IPS DF 4.7 (cell line): ENCODE results near the gene VPS45.

ENCODE experiments used
- DNase-seq: peaks from one replicate; pipeline ENCODE4 v3.0.0-alpha.2; 2013; ENCODE audit warnings: low spot score; ENCODE audit errors: extremely low read depth

Gene VPS45

DNA sequence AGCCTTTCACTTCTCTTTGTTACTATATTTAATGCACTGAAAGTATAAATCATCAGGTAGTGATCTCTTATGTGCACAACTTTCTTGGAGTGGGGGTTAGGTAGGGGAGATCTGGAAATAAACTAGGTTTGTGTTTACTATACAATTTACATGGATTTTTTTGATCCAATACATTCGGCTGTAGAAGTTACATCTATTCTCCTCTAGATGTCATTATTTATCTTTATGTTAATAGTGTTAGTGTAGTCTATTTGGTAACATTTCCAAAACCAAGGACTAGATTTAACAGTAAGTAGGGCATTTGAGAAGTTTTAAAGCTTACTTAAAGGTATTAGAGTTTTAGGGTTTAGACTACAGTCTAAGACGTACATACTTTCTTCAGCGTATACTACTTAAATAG lies 5.4 kb downstream of the VPS45 start:
- DNase-seq, result no peak

DNA sequence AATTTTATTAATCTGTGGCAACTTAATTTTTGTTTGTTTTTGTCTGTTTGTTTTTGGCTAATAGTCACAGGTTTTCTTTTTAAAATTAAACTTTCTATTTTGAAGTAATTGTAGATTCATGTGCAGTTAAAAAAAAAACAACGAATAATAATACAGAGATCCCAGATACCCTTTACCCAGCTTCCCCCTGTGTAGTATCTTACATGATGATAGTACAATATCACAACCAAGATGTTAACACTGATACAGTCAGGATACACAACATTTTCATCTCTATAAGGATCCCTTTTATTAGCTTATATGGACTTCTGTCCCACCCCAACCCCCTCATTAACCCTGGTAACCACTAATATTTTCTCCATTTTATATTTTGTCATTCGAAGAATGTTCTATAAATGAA lies 5.9 kb downstream of the VPS45 start:
- no peak for DNase-seq

DNA sequence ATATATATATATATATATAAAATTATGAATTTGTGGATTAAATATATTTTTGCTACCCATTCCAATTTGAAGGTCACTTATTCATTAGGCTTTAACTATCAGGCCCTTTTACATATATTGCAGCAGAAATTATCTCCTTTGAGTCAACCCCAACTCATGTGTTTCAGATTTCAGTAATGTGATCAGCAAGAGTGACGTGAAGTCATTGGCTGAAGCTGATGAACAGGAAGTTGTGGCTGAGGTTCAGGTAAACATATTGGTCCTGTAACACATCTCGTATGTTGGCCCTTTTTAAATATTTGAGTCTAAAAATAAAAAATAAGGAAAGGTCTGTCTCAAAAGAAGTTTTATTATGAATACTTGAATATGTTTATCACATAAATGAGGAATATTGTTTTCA lies 8.5 kb downstream of the VPS45 start:
- no peak for DNase-seq

DNA sequence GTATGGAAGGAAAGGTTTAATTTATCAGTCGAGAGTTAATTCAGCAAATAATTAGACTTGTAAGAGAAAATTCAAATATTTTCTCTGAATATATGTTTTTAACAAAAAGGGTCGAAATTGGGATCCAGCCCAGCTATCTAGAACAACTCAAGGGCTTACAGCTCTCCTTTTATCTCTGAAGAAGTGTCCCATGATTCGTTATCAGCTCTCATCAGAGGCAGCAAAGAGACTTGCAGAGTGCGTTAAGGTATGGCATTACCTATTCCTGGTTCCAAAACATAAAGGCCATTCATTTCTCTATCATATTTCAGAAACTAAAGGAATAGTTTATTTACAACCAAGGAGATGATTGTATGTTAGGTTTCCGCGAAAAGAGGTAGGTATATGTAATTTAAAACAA lies 9.4 kb downstream of the VPS45 start:
- no peak for DNase-seq

DNA sequence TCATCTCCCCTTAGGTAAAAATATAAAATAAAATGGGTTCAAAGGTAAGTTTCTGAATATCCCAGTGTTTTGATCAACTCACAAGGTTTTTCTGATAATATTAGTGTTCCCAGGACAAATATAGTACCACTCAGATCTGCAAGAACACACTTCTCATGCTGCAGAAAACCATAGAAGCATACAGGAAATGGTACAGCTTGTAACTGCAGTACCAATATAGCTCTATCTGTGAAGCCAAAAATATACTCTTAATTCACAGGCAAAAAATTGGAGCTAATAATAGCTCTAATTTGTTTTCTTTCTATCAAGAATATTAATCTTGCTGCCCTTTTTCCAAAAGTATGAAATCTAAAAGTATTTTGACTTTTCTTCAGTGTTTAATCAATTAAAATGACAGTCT lies 13.2 kb downstream of the VPS45 start:
- no peak for DNase-seq

DNA sequence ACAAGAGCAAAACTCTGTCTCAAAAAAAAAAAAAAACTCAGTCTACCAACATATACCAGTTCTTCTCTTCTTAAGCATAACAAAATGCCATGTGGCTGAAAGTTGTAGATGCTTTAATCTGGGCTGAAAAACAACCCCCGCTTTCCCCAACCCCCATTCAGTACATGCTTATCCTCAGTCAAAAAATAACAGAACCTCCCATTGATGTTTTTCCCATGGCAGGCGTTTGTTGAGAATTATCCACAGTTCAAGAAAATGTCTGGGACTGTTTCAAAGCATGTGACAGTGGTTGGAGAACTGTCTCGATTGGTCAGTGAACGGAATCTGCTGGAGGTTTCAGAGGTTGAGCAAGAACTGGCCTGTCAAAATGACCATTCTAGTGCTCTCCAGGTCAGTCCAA lies 14.9 kb downstream of the VPS45 start:
- no peak for DNase-seq

DNA sequence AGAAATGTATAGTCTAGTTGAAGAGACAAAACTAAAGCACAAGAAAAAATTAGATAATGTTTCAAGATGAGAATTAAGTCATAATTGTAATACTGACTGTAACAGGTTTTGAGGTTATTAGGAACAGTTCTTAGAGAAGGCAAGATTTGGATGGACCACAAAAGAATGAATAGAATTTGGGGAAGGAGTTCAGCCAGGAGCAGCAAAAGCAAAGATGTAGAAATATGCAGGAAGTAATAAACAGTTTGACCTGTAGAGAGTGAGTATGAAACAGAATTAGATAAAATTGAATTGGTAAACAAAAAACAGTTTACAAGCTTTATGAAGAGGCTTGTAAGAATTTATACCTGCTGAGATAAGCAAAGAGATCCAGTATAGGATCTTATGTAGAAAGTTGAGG lies 16.3 kb downstream of the VPS45 start:
- DNase-seq, result no peak

DNA sequence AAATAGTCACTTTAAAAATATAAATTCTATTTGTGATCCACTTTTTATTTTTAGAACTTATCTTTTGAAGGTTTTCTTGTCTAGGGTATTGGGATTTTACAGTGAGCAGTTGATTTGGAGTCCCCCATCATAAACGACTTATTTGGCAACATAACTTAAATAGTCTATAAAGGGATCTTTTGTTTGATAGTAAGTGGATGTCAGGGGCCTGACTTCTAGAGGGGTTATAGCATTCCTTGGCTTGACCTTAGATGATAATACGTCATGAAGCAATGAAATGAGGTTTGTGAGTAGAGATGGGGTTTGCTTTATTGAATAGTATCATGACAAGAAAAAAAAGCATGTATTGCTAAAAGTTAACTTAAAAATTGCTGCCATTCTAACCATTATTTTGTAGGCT lies 17.8 kb downstream of the VPS45 start:
- DNase-seq, result no peak

DNA sequence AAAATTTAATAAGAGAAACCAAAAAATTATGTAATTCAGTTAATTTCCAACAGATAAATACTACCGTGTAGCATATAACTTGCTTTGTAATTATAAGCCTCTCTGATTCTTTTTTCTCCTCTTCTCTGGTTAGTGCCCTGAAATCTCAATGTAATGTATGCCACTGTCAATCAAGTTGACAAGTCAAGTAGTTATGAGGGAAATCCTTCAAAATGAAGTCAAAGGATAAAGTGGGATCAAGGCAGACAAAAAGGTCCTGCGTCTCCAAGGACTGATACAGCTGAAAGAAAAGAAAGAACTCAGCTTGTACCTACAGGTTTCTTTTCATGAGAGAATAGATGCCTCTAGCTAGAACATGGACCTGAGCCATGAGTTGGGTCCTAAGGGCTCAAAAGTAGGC lies 19.8 kb downstream of the VPS45 start:
- no peak for DNase-seq

DNA sequence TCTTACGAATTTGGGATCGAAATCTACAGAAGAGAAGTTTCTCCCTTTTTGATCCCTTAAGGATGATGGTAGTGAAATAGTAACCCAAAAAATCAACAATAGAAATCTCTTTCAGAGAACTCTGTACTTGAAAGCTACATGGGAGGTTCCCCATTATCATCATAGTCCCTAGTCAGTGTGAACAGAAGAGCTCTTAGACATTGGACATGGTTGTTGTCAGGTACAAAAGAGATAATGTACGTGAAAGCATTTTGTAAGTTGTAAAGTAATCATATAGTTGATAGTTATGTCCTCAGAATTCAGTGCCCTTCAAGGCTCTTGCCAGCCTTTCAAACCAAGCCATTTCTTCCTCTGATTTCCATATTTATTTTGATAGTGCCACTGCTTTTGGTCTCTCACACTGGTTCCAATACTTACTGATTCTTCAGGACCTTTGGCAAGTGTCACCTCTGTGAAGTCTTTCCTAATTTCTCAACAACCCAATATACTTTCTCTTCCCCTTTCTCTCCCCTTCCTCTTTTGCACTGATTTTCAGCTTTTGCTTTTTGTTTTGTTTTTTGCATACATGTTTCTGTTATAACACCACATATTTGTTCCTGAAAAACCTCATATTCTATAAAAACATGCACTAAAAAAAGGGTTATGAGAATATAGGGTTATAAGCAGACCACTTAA lies 22.4 kb downstream of the VPS45 start:
- DNase-seq, result no peak

DNA sequence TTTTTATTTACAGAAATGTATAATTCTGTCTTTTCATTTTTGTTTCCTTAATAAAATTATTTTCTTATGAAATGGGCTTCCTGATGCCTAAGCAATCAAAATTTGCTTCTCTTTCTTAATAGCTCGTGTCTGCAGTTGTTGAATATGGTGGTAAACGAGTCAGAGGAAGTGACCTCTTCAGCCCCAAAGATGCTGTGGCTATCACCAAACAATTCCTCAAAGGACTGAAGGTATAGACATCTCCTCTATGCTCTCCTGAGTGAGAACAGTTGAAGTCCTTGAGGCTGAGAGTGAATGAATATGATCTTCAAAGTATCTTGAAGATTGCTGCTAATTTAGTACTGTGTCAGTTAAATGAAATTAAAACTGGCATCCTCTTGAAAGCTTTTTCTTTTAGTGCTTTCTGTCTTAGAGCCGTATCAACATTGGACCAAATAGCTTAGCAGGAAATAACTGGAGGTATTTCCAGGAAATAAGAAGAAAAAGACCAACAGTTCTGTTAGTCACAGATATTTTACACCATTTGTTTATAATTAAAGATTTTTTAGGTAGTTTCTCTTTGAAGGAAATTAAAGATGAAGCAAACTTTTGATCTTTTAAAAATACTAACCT lies 24.7 kb downstream of the VPS45 start:
- no peak for DNase-seq

DNA sequence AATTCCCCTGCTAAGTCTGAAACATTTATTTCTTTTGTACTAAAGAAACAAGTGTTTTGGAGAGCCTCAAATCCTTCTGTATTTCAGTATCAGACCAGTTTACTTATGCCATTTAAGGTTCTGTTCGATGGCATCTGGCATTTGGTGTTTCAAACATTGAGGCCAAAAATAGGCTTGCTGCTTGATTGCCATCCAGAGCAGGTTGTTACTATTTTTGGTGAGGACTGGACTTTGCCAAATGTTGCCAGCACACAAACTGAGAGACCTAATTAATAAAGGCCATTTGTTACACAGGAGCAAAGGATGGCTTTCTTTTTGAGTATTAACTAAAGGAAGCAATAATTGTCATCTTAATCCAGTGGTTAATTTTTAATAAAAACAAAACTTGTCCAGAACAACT lies 26.2 kb downstream of the VPS45 start:
- DNase-seq, result no peak

DNA sequence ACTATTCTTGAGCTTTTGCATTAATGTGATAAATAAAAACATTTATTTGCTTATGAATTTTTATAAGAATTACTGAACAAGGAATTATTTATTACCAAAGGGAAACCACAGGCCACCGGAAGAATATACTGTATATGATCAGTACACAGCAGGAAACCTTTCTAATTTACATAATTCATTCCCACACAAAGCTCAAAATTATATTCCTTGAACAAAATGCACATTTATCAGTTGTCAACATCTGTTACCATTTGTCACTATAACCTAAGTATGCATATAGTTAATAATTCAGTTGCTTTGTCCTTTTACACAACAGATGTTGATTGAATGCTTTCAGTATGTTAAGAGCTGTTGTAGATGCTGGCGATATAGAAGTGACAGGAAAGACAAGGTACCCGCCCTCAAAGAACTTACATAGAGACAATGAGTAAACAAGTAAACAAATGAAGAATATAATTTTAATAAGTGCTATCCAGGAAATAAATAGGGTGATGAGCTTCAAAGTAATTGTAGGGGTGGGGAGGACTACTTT lies 27.2 kb downstream of the VPS45 start:
- no peak for DNase-seq

DNA sequence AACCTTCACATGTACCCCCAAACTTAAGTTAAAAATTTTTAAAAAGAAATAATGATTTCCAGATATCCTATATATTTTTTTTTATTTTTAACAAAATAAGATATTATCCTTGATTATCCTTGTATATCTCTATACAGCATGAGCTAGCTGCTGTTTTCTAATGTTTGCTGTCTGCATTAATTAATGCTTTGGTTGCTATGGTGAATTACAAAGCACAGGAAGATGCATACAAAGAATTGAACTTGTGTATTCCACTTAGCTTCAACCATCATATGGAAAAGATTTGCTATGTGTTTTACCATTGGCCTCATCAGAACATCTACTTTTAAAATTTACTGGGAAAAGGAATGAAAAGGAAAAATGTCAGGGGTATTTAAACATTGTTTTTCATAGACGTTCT lies 35.4 kb downstream of the VPS45 start:
- DNase-seq, result no peak

DNA sequence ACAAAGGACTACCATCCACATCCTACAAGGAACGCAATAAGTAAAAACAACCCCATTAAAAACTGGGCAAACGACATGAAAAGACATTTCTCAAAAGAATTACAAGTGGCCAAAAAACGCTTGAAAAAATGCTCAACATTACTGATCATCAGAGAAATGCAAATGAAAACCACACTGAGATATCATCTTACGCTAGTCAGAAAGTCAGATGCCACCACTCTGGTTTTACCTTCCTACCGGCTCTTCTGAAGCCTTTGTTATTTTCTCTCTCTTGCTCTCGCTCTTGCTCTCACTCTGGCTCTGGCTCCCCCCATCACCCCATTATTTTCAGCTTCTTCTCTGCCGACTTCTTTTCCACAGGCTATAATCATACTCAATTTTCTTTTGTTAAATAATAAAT lies 38.8 kb downstream of the VPS45 start:
- DNase-seq, result no peak

DNA sequence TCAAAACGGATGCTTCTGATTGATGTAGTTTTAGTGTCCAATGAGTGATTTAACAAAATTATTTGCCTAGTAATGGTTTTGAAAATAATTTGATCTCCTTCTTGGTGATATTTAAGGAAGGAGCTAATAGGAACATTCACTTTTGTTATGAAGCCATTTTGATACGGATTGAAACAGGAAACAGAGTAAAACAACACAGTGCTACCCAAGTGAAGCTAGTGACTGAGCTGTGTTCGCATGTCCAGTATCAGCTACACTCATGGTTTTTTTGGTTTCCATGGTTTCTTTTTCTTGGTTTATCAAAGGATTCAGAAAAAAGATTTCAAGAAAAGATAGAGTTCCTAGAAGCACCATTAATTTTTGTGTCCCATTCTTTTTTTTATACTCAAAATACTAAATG lies 42.0 kb downstream of the VPS45 start:
- DNase-seq, result no peak

DNA sequence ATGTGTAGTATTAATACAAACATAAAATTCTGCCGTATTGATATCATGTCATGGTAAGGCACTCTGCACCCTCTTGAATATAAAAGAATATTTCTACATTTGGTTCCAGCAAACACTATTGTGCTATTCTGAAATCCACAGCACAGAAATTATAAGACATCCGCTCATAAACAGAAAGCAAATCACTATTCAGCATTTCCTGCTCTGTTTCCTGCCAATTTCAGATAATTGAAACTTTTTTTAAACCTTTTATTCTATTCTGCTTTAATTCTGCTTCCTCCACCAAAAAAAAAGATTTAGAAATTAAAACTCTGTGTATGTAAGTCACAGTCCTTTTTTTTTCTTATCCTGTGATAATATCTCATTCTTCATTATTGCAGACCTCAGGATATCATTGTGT lies 42.5 kb downstream of the VPS45 start:
- DNase-seq, result no peak

DNA sequence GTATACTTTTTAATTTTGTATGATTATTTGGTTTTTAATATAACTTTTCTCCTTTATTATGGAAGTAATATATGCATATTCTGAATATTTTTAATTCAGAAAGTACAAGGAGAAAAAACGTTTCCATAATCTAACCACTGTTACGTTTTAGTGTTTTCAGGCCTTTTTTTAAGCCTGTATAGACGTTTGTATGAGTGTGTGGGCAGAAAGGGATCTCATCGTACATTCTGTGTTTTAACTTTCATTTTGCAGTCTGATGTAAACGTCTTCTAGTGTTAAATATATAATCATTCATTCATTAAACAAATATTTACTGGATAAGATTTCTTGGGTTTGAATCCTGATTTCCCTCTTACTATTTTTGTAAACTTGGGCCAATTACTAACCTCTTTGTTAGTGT lies 44.1 kb downstream of the VPS45 start:
- DNase-seq, result no peak

DNA sequence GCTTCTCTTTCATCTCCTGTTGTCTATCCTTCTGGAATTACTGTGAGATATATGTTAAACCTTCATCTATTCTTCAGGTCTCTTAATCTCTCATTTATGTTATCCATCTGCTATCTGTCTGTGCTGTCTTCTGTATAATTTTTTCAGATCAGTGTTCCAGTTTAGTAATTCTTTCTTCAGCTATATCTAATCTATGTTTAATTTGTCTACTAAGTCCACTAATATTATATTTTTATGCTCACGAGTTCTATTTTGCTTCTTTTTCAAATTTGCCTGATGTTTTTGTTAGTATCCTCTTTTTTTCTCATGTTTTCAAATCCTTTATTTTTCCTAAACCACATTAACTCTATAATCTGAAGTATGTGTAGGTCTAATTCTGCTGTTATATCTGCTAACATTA lies 47.5 kb downstream of the VPS45 start:
- no peak for DNase-seq

DNA sequence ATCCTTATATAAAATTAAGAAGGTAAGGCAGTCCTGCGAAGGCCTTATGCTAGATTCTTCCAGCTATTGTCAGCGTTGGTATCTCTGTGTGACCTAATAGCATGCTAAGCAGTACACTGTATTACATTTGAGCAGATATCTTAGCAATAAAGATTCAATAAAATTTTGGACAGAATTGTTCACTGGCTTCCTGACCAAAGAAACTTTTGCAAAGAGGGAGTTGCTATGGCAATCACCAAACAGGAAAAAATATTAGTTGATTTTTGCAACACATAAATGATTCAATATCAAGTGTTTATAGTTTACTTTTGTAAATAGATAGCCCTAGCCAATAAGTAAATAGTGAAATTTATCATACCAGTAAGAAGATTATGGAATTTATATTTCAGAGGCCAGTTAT lies 51.1 kb downstream of the VPS45 start:
- DNase-seq, result no peak

DNA sequence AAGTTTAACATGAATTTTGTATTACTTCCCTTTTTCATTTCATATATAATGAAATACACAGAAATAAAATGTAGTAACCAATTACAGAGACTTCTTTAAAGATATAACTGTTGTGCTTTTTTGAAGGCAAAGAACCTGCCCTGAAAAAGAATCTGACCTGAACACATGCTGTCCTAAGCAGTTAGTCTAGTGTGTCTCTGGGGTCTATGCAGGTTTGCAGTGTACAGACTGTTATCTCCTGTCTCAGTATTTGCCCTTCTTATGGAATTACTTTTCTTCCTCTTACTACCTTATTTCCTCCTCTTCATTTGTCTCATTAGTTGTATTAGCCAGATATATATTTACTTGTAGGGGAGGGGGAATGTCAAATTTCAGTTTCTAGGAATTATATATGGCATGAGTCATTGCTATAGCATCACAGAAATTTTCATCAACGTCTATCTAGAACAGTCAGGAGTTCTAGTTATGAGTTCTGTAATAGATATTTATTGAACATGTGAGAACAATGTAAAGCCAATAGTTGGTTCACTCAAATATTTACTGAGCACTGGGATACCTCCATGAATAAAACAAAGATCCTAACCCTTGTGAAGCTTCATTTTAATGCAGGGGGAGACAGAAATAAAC lies 53.8 kb downstream of the VPS45 start:
- no peak for DNase-seq

DNA sequence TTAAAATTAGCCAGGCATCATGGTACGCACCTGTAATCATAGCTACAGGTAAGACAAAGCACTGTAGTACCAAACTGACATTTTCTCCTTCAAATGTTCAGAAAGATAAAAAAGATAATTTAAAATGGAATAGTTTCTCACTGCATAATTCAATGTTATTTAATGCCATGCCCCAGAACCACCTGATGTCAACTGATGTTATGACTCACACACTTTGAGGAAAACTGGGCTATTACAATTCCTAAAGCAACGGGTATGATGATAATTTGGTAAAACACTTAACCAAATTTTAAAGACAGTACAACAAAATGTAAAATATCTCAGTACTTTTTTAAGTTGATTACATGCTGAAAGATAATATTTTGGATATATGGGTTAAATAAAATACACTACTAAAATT lies 59.2 kb downstream of the VPS45 start:
- DNase-seq, result no peak

DNA sequence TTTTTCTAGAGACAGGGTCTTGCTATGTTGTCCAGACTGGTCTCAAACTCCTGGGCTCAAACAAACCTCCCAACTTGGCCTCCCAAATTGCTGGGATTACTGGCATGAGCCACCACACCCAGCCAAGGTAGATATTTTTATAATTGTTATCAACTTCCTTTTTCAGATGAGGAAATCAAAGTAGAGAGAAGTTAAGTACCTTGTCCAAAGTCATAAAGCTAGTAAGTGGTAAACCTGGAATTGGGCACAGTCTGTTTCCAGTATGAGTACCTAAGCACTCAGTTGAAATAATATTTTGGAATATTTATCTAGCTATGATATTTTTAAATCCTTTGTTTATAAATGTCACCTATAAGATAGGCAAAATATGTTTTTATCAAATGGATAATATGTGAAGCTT lies 59.9 kb downstream of the VPS45 start:
- no peak for DNase-seq
